Keratinocyte (primary cell): ENCODE results near the gene FGF18. TPM values are rescaled to one million over a fixed set of nuclear protein-coding genes. Genes with fewer than 3 reads are reported as not detected.

Experiments used
- DNase-seq: peaks from one replicate; pipeline ENCODE4 v3.0.0-alpha.2; 2011; ENCODE audit warnings: low read depth, missing footprints, low spot score
- FAIRE-seq: peaks from 2 replicates; lab custom pipeline; 2011; peaks lifted over from hg19 to GRCh38; lab: Jason Lieb, UNC
- H2AFZ ChIP-seq: 2 replicates; pipeline ENCODE4 v1.6.0; 2012; ENCODE audit warnings: low read length, control low read depth, inconsistent platforms; ENCODE audit not compliant: control insufficient read depth
- H3K27ac ChIP-seq: 2 replicates; pipeline ENCODE4 v1.5.1; 2011; ENCODE audit warnings: low read length; ENCODE audit not compliant: control insufficient read depth, insufficient read depth
- H3K27me3 ChIP-seq: 3 replicates; pipeline ENCODE4 v1.6.0; 2011; ENCODE audit warnings: low read length; ENCODE audit not compliant: control insufficient read depth, insufficient read depth; ENCODE audit errors: extremely low read depth
- H3K36me3 ChIP-seq, 2 experiments: 2 replicates in 1 of 2; 3 replicates in 1 of 2; pipeline ENCODE4 v1.5.1; 2011; ENCODE audit warnings: low read length in 2 of 2, mild to moderate bottlenecking in 1 of 2; ENCODE audit not compliant: control insufficient read depth in 2 of 2, insufficient read depth in 2 of 2; ENCODE audit errors: extremely low read depth in 1 of 2
- H3K4me1 ChIP-seq: 3 replicates; pipeline ENCODE4 v1.5.1; 2011; ENCODE audit warnings: low read length; ENCODE audit not compliant: control insufficient read depth, insufficient read depth; ENCODE audit errors: extremely low read depth
- H3K4me2 ChIP-seq: 3 replicates; pipeline ENCODE4 v1.6.0; 2011; ENCODE audit warnings: low read depth, low read length; ENCODE audit not compliant: control insufficient read depth, insufficient read depth; ENCODE audit errors: extremely low read depth
- H3K4me3 ChIP-seq, 3 experiments: fragments of 200-600 bp in 1 of 3; sonication (generic) in 1 of 3; 2 replicates in 2 of 3; 3 replicates in 1 of 3; pipeline ENCODE4 v1.5.1; 2011 to 2016; ENCODE audit warnings: low read length in 3 of 3, mild to moderate bottlenecking in 3 of 3, control low read depth in 2 of 3, inconsistent platforms in 1 of 3, low read depth in 1 of 3, mixed read lengths in 1 of 3, mixed run types in 1 of 3, moderate library complexity in 1 of 3; ENCODE audit not compliant: control insufficient read depth in 2 of 3, insufficient read depth in 2 of 3; ENCODE audit errors: extremely low read depth in 1 of 3
- H3K79me2 ChIP-seq: 2 replicates; pipeline ENCODE4 v1.6.0; 2012; ENCODE audit warnings: low read length; ENCODE audit not compliant: control insufficient read depth, insufficient read depth
- H3K9ac ChIP-seq: 3 replicates; pipeline ENCODE4 v1.6.0; 2011; ENCODE audit warnings: low read length; ENCODE audit not compliant: control insufficient read depth, insufficient read depth; ENCODE audit errors: extremely low read depth
- H3K9me1 ChIP-seq: 3 replicates; pipeline ENCODE4 v1.6.0; 2011; ENCODE audit warnings: low read length; ENCODE audit not compliant: control insufficient read depth, insufficient read depth; ENCODE audit errors: extremely low read depth
- H3K9me3 ChIP-seq: 2 replicates; pipeline ENCODE4 v1.5.1; 2012; ENCODE audit warnings: low read depth, low read length; ENCODE audit not compliant: control insufficient read depth
- H4K20me1 ChIP-seq: 3 replicates; pipeline ENCODE4 v1.6.0; 2011; ENCODE audit warnings: low read length; ENCODE audit not compliant: control insufficient read depth, insufficient read depth; ENCODE audit errors: extremely low read depth
- CTCF ChIP-seq, 3 experiments: IDR thresholded peaks in 1 of 3; conservative IDR thresholded peaks in 1 of 3; optimal IDR thresholded peaks in 1 of 3; 2 replicates in 2 of 3; 3 replicates in 1 of 3; pipeline versions ENCODE3 to v1.5.1; 2011; ENCODE audit warnings: low read length in 3 of 3, mild to moderate bottlenecking in 3 of 3, moderate library complexity in 2 of 3, control low read depth in 1 of 3, inconsistent platforms in 1 of 3; ENCODE audit not compliant: insufficient read depth in 2 of 3; ENCODE audit errors: extremely low read depth in 1 of 3
- EZH2 ChIP-seq: IDR thresholded peaks from one replicate; pipeline ENCODE4 v1.6.1; 2012; ENCODE audit warnings: inconsistent platforms, mild to moderate bottlenecking, low read length, moderate library complexity
- dilution Hi-C: fragments of 300-500 bp; cut with MboI; formaldehyde crosslinking; loops from one replicate; pipeline ENCODE4 v1.7.0; 2020; ENCODE audit warnings: low sequenced_read_pairs; ENCODE audit not compliant: extremely low pct_ligation_motif_present
- polyA plus RNA-seq, 5 experiments: library from polyadenylated mRNA; depleted of rRNA in 3 of 5; stranded (reverse) in 3 of 5; stranded (forward) in 1 of 5; unstranded in 1 of 5; fragments of >200 nt; gene quantifications; 1 replicate in 1 of 5; 2 replicates in 3 of 5; 3 replicates in 1 of 5; pipeline versions ENCODE4 v1.2.1 to v1.2.3, GENCODE V29; 2011 to 2012; ENCODE audit warnings: missing spikeins in 2 of 5, low read depth in 1 of 5, low replicate concordance in 1 of 5

Gene FGF18
- polyA plus RNA-seq, 1 donor (not counting 4 experiments of a cell fraction or from before 2014, with no cell fraction given): 0.05 TPM

DNA sequence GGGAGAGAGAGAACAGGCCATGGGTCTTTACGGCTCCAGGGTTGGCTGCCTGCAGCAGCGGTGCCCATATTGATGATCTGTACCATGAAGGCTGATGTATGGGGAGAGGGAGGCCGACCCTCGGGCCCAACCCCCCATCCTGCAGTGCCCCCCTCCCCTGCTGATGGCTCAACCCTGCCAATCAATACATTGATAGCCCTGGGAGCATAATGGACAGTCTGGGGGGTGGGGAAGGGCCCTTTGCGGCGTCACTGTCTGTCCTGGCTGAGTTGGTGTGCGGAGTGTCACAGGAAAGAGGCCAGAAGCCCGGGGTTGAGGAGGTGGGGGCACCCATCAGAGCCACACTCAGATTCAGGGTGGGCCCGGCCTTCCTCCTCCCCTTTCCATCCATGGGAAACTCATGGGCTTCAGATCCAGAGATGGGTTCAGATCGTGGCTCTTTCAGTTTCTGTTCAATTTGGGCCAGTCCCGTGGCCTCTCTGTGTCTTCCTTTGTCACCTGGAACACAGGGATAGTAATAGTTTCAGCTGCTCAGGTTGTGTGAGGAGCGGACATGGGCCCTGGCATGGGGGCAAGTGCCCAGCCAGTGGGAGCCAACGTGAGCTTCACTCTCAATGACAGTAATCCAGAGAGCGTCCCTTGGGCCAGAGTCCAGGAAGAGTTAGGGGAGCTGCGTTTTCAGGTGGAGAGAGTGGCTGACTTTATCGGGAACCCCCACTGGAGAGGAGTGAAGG lies 9.5 kb downstream of the FGF18 start:
- FAIRE-seq: no peak
- Histone ChIP-seq H3K9me3 (no peaks in the 10 kb centered on the region), H3K4me1 (no peaks in the 10 kb centered on the region), H3K79me2 (no peaks in the 10 kb centered on the region), H3K4me3 (no peak overlapping the region), H3K36me3 (no peaks in the 10 kb centered on the region), H3K9ac (no peak overlapping the region), H3K27me3 (no peaks in the 10 kb centered on the region), H3K9me1 (no peaks in the 10 kb centered on the region), H4K20me1 (no peaks in the 10 kb centered on the region), H3K27ac (no peak overlapping the region), H2AFZ (no peak overlapping the region), H3K4me2 (no peak overlapping the region)
- TF ChIP-seq EZH2 (no peak), CTCF (optimal IDR thresholded peaks at IDR 0.05 in 1 of 3, IDR thresholded peaks at IDR 0.05 in 1 of 3, conservative IDR thresholded peaks at IDR 0.05 in 1 of 3; ENCODE audit: extremely low read depth in 1 of 3, insufficient read depth in 2 of 3, low read length in 3 of 3) (no peak)
- dilution Hi-C loops: no loop called here
- no peak for DNase-seq

DNA sequence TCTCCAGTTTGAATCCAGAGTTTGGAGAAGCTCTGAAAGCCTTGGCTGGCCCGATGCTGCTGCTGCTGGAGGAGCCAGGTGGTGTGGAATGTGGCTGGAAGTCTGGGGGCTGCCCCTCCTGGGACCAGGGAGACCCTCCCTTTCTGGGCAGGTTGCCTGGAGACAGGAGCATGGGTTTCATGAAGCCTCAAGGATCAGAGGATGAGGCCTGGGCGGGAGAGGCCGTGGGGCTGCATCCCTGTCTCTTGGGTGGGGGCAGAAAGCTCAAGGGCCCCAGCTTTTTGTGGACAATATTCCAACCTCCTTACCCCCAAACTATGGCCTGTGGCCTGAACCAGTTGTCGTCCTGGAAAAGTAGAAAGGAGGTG lies 10.1 kb downstream of the FGF18 start:
- Histone ChIP-seq H3K36me3 (no peaks in the 10 kb centered on the region), H3K27ac (no peak overlapping the region), H3K9me1 (no peaks in the 10 kb centered on the region), H3K9me3 (no peaks in the 10 kb centered on the region), H3K79me2 (no peaks in the 10 kb centered on the region), H3K4me1 (no peaks in the 10 kb centered on the region), H3K9ac (no peak overlapping the region), H3K27me3 (no peaks in the 10 kb centered on the region), H2AFZ (no peak overlapping the region), H3K4me2 (no peak overlapping the region), H4K20me1 (no peaks in the 10 kb centered on the region), H3K4me3 (no peak overlapping the region)
- dilution Hi-C loops: no loop called here
- DNase-seq: no peak
- TF ChIP-seq CTCF (optimal IDR thresholded peaks at IDR 0.05 in 1 of 3, IDR thresholded peaks at IDR 0.05 in 1 of 3, conservative IDR thresholded peaks at IDR 0.05 in 1 of 3; ENCODE audit: extremely low read depth in 1 of 3, insufficient read depth in 2 of 3, low read length in 3 of 3): no peak
- no peak for TF ChIP-seq EZH2
- FAIRE-seq: no peak
